Measurements from ENCODE around the gene PRODH.

PRODH gene

DNA sequence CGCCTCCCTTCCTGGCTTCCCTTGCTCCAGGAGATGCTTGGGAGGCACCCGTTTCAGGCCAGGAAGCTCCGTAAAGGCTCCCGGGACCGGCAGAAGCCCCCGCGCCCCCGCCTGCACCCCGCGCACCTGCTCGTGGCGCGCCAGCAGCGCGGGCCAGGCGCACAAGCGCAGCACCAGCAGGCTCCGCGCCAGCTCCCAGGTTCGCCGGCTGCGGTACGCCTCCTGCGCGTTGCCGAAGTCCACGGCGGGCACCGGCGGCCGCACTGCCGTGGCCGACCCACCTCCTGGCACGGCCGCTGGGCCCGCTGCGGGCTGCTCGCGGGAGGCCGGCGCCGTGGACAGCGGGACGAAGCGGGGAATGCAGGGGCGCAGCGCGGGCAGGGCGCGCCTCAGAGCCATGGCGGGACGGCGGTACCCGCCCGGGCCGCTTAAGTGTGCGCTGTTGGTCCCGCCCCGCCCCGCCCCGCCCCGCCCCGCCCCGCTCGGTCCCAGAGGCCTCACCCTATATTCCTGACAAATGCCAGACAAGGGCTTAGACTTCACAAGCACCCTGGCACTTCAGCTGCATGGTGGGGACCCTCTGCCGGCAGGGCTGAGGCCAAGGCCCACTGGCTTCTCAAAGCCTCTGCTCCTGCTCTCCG is at the start of gene PRODH:
PRODH (minus strand) TSS at position 405 of the 641 bp plus-strand sequence; CDS start at position 399, 6 bp downstream.
- no peak for DNase-seq (ENCODE audit: extremely low read depth, low read depth)
- TF ChIP-seq, protein P1, sequence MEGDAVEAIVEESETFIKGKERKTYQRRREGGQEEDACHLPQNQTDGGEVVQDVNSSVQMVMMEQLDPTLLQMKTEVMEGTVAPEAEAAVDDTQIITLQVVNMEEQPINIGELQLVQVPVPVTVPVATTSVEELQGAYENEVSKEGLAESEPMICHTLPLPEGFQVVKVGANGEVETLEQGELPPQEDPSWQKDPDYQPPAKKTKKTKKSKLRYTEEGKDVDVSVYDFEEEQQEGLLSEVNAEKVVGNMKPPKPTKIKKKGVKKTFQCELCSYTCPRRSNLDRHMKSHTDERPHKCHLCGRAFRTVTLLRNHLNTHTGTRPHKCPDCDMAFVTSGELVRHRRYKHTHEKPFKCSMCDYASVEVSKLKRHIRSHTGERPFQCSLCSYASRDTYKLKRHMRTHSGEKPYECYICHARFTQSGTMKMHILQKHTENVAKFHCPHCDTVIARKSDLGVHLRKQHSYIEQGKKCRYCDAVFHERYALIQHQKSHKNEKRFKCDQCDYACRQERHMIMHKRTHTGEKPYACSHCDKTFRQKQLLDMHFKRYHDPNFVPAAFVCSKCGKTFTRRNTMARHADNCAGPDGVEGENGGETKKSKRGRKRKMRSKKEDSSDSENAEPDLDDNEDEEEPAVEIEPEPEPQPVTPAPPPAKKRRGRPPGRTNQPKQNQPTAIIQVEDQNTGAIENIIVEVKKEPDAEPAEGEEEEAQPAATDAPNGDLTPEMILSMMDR (IDR thresholded peaks at IDR 0.05; ENCODE audit: low read depth, low read length): no peak

DNA sequence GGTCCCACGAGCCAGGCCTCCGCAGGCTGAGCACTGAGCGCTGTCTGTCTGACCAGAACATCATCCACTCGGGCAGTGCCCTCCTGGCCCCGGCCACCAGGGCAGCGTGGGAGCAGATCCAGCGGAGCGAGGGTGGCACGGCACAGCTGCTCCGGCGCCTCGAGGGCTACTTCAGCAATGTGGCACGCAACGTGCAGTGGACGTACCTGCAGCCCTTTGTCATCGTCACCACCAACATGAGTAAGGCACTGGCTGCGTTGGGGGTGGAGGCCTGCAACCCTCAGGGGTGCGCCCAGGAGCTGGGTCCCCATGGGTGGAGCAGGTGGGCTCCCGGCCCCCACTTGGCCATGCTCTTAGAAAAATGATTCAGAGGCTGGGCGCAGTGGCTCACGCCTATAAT is 49.7 kb upstream of the PRODH start:
- TF ChIP-seq, protein P1 (IDR thresholded peaks at IDR 0.05; ENCODE audit: low read depth, low read length): no peak
- no peak for DNase-seq (ENCODE audit: extremely low read depth, low read depth)

DNA sequence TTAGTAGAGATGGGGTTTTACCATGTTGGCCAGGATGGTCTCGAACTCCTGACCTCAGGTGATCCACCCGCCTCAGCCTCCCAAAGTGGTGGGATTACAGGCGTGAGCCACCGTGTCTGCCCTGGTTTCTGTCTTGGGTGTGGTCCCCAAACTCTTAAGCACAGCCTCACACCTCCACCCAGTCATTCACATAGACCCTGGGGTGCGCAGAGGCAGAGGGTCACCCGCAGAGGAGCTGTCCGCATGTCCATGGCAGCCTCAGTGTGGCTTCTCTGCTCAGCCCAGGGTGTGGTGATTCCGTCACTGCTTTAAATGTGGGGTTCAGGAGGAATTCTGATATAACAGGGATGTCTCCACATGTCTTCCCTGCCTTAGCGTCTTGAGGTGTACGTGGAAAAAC is 48.5 kb upstream of the PRODH start:
- DNase-seq (ENCODE audit: extremely low read depth, low read depth): no peak
- TF ChIP-seq, protein P1 (IDR thresholded peaks at IDR 0.05; ENCODE audit: low read depth, low read length): no peak

- TF ChIP-seq, protein P1 (IDR thresholded peaks at IDR 0.05; ENCODE audit: low read depth, low read length): no peak
- no peak for DNase-seq (ENCODE audit: extremely low read depth, low read depth)
These were observed 47.1 kb upstream of the PRODH start for GRCh38 chr22:18983120-18983651.

DNA sequence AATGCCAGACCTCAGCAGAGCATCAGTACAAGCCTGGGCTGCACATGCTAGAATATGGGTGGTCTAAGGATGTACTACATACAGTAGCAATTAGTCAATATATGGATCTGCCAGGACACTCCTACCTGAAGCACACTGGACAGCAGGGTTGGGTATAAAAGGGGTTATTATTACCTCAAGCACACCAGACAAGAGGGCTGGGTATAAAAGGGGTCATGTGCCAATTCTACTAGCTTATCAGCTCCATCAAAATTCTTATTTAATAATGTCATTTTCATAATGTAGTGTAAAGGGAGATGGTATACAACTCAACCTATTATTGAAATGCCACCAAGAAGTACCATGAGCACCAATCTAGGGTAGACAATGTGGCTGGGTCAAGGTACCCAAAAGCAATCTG is 44.7 kb upstream of the PRODH start:
- TF ChIP-seq, protein P1 (IDR thresholded peaks at IDR 0.05; ENCODE audit: low read depth, low read length): no peak
- DNase-seq (ENCODE audit: extremely low read depth, low read depth): no peak

- DNase-seq (ENCODE audit: extremely low read depth, low read depth): no peak
- TF ChIP-seq, protein P1 (IDR thresholded peaks at IDR 0.05; ENCODE audit: low read depth, low read length): no peak
These were observed 43.9 kb upstream of the PRODH start for GRCh38 chr22:18979957-18980356.

GRCh38 chr22:18978506-18978905 is 42.4 kb upstream of the PRODH start:
- DNase-seq (ENCODE audit: extremely low read depth, low read depth): no peak
- TF ChIP-seq, protein P1 (IDR thresholded peaks at IDR 0.05; ENCODE audit: low read depth, low read length): no peak

Measured in AG09319 (cell line).